Mesendoderm (in vitro differentiated cells): ENCODE data around the gene STK32A.
A peak's percentile ranks its signal among the peaks of the same experiment; 100 is the strongest.

Experiments used
- DNase-seq: peaks from one replicate; pipeline ENCODE4 v3.0.0; 2013
- H2AK5ac ChIP-seq: 2 replicates; pipeline ENCODE4 v1.6.1; 2013; ENCODE audit warnings: low read length, inconsistent platforms
- H2BK120ac ChIP-seq: 2 replicates; pipeline ENCODE4 v1.6.1; 2013; ENCODE audit warnings: low read depth, mild to moderate bottlenecking, low read length, moderate library complexity, mixed read lengths
- H2BK15ac ChIP-seq: replicated peaks from 2 replicates; pipeline ENCODE4 v1.6.1; 2013; ENCODE audit warnings: low read depth, mild to moderate bottlenecking, moderate library complexity
- H2BK5ac ChIP-seq: 2 replicates; pipeline ENCODE4 v1.6.1; 2013; ENCODE audit warnings: low read length, inconsistent platforms
- H3K18ac ChIP-seq: 2 replicates; pipeline ENCODE4 v1.6.1; 2013; ENCODE audit warnings: mild to moderate bottlenecking, low read length, mixed read lengths
- H3K23ac ChIP-seq: one replicate; pipeline ENCODE4 v1.6.1; 2013; ENCODE audit warnings: low read length
- H3K27ac ChIP-seq: 2 replicates; pipeline ENCODE4 v1.5.1; 2013; ENCODE audit warnings: low read depth, mild to moderate bottlenecking, inconsistent platforms, low read length, moderate library complexity
- H3K27me3 ChIP-seq: 2 replicates; pipeline ENCODE4 v1.6.1; 2013; ENCODE audit warnings: low read length, control low read depth, mild to moderate bottlenecking, inconsistent platforms; ENCODE audit not compliant: insufficient read depth, poor library complexity
- H3K36me3 ChIP-seq: 2 replicates; pipeline ENCODE4 v1.6.1; 2013; ENCODE audit warnings: low read length, inconsistent platforms; ENCODE audit not compliant: control insufficient read depth, insufficient read depth
- H3K4ac ChIP-seq: one replicate; pipeline ENCODE4 v1.6.1; 2013; ENCODE audit warnings: low read depth, mild to moderate bottlenecking, low read length, moderate library complexity
- H3K4me1 ChIP-seq: 2 replicates; pipeline ENCODE4 v1.6.1; 2013; ENCODE audit warnings: low read depth, low read length, inconsistent platforms; ENCODE audit not compliant: control insufficient read depth
- H3K4me2 ChIP-seq: 2 replicates; pipeline ENCODE4 v1.6.1; 2013; ENCODE audit warnings: low read length
- H3K4me3 ChIP-seq: 2 replicates; pipeline ENCODE4 v1.5.1; 2013; ENCODE audit warnings: mild to moderate bottlenecking, low read length
- H3K56ac ChIP-seq: one replicate; pipeline ENCODE4 v1.6.1; 2013; ENCODE audit warnings: low read length
- H3K79me1 ChIP-seq: 2 replicates; pipeline ENCODE4 v1.6.1; 2013; ENCODE audit warnings: low read length, inconsistent platforms
- H3K79me2 ChIP-seq: 2 replicates; pipeline ENCODE4 v1.6.1; 2013; ENCODE audit warnings: mild to moderate bottlenecking, low read length; ENCODE audit not compliant: control insufficient read depth, insufficient read depth
- H3K9ac ChIP-seq: 2 replicates; pipeline ENCODE4 v1.6.1; 2013; ENCODE audit warnings: low read length, inconsistent platforms
- H4K5ac ChIP-seq: one replicate; pipeline ENCODE4 v1.6.1; 2013; ENCODE audit warnings: low read length
- H4K8ac ChIP-seq: one replicate; pipeline ENCODE4 v1.6.1; 2013; ENCODE audit warnings: low read depth, mild to moderate bottlenecking, control low read depth, low read length, moderate library complexity
- WGBS: extraction: QIAGEN DNeasy Blood & Tissue Kit; methylation state at CpG from one replicate; pipeline ENCODE4 v1.1.7; 2013; ENCODE audit warnings: low lambda C conversion rate, missing lambda C conversion rate; ENCODE audit not compliant: insufficient coverage; ENCODE audit errors: extremely low coverage; 5-methylcytosine and 5-hydroxymethylcytosine counted together

The STK32A gene

DNA sequence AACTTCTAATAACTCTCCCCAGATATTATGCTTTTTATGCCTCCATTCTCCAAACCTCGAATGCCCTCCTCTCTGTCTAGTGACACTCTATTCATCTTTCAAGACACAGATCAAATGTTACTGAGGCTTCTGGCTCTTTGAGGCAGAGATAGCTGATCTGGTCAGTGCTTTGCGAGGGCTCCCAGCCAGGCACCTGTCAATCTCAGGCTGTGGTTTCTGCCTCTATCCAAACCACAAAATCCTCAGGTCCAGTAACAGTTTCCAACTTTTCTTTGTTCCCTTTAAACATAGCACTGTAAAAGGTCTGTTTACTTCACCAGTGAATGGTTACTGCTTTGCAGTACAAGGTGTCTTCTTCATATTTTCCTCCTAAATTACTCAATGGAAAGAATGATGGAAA lies 11.5 kb upstream of the STK32A start:
- H3K79me2 ChIP-seq = no peaks in the 10 kb centered on the region
- H3K27ac ChIP-seq = no peak overlapping the region
- H3K23ac ChIP-seq = no peak overlapping the region
- no peak overlapping the region for H2AK5ac ChIP-seq
- H3K4ac ChIP-seq = no peak overlapping the region
- H3K27me3 ChIP-seq = no peaks in the 10 kb centered on the region
- no peak overlapping the region for H3K18ac ChIP-seq
- no peak overlapping the region for H3K56ac ChIP-seq
- H2BK5ac ChIP-seq = no peak overlapping the region
- no peak overlapping the region for H4K5ac ChIP-seq
- WGBS = 100% methylated on average over 1 of the region's 2 CpGs
- no peaks in the 10 kb centered on the region for H3K79me1 ChIP-seq
- H3K4me1 ChIP-seq = no peaks in the 10 kb centered on the region
- no peak for DNase-seq
- no peak overlapping the region for H3K4me2 ChIP-seq
- H3K36me3 ChIP-seq = no peaks in the 10 kb centered on the region
- H3K4me3 ChIP-seq = no peak overlapping the region
- no peak overlapping the region for H2BK15ac ChIP-seq
- no peak overlapping the region for H4K8ac ChIP-seq
- H2BK120ac ChIP-seq = no peak overlapping the region
- no peak overlapping the region for H3K9ac ChIP-seq

DNA sequence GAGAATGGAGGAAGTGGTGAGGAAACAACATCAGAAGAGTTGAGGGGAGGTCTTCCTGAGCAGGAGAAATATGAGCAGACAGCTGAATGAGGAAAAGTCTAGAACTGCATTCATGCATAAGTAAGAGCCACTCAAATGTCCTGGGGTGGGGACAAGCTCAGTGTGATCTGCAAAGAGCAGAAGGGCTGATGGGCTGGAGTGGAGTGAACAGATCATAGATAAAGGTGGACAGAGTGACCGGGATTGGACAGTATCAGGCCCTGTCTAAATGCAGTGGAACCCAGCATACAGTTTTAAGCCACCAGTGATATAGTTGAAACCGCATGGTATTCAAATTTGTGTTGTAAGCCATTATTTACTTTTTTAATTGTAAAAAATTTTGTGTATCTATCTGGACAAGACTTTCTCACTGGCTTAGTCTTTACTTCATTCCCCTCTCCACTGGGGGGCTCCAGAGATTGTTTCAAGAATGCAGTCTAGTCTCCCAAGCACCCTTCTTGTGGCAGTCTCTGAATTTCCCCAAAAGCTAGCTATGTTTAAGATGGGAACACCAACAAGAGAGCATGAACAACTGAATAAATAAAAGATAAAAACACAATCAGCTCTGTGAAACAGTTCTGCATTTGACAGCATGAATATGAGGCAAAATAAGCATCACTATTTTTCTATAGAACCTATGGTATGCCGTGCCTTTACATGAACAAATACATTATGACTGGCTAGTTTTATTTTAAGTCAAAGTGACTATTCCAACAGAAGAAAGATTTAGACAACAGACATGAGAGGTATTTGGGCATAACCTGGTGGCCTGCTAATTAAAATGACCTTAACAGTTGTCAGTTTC lies 10.7 kb upstream of the STK32A start:
- DNase-seq = peak; percentile 59
- Histone ChIP-seq H3K79me2 (no peaks in the 10 kb centered on the region), H3K4ac (no peak overlapping the region), H3K56ac (no peak overlapping the region), H3K4me2 (no peak overlapping the region), H2BK15ac (no peak overlapping the region), H3K4me1 (no peaks in the 10 kb centered on the region), H4K5ac (no peak overlapping the region), H2BK5ac (no peak overlapping the region), H3K9ac (no peak overlapping the region), H3K79me1 (no peaks in the 10 kb centered on the region), H2AK5ac (no peak overlapping the region), H3K27ac (no peak overlapping the region), H3K27me3 (peaks cover 2% of the 10 kb centered on the region), H4K8ac (no peak overlapping the region), H3K4me3 (no peak overlapping the region), H2BK120ac (no peak overlapping the region), H3K36me3 (no peaks in the 10 kb centered on the region), H3K23ac (no peak overlapping the region), H3K18ac (no peak overlapping the region)
- WGBS = no CpG with 5 or more reads among the region's 3 CpGs

DNA sequence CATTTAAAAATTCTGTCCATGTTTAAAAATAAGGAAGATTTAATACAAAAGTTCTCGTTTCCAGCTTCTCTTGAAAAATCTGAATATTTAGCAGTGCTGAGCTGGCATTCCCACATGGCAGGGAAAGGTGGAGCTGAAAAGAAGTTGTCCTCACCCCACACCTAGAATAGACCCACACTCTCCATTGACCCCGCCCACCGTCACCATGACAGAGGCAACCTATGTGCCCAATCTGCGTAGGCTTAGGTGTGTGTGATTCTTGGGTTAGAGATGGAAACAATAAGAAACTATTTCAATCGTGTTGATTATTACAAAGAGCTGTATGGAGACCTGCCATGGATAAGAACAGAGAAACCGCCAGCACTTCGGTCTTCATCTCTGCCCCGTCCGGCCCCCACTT lies 8.9 kb upstream of the STK32A start:
- Histone ChIP-seq H3K4me3 (no peak overlapping the region), H3K4me2 (no peak overlapping the region), H2BK15ac (no peak overlapping the region), H3K9ac (no peak overlapping the region), H3K79me2 (no peaks in the 10 kb centered on the region), H3K18ac (no peak overlapping the region), H3K27me3 (peaks cover 2% of the 10 kb centered on the region), H4K5ac (no peak overlapping the region), H2BK5ac (no peak overlapping the region), H2AK5ac (no peak overlapping the region), H3K27ac (no peak overlapping the region), H3K4ac (no peak overlapping the region), H3K56ac (peak overlapping the region; percentile 31), H3K79me1 (no peaks in the 10 kb centered on the region), H3K23ac (no peak overlapping the region), H4K8ac (no peak overlapping the region), H3K36me3 (no peaks in the 10 kb centered on the region), H2BK120ac (no peak overlapping the region), H3K4me1 (no peaks in the 10 kb centered on the region)
- WGBS = no CpG with 5 or more reads among the region's 9 CpGs
- no peak for DNase-seq

DNA sequence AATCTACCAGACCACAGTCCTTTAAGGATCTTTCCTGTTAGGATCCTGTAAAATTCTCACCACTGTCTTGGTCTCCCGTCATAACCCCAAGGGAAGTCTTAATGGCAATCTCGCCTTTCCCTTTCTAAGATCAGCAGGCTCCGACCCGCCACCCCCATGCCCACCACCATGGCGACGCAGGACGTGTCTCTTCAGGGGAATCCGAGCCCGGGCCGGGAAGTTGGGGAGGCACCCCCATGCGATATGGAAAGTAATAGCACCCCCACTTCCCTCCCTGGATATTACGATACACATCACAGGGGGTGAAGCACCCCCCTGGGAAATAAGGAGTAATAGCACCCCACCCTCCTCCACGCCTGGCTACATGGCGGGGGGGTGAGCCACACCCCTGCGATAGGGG lies 8.3 kb upstream of the STK32A start:
- no peak overlapping the region for H2BK5ac ChIP-seq
- H2BK15ac ChIP-seq = no peak overlapping the region
- H3K23ac ChIP-seq = no peak overlapping the region
- H3K4ac ChIP-seq = no peak overlapping the region
- H2BK120ac ChIP-seq = no peak overlapping the region
- no peaks in the 10 kb centered on the region for H3K79me2 ChIP-seq
- no peak overlapping the region for H3K56ac ChIP-seq
- no peak overlapping the region for H2AK5ac ChIP-seq
- H3K27me3 ChIP-seq = peaks cover 2% of the 10 kb centered on the region
- no peaks in the 10 kb centered on the region for H3K36me3 ChIP-seq
- no peak overlapping the region for H3K4me3 ChIP-seq
- H3K27ac ChIP-seq = no peak overlapping the region
- H3K79me1 ChIP-seq = no peaks in the 10 kb centered on the region
- no peaks in the 10 kb centered on the region for H3K4me1 ChIP-seq
- no peak overlapping the region for H3K9ac ChIP-seq
- H3K4me2 ChIP-seq = no peak overlapping the region
- H4K8ac ChIP-seq = no peak overlapping the region
- no peak for DNase-seq
- WGBS = no CpG with 5 or more reads among the region's 15 CpGs
- no peak overlapping the region for H3K18ac ChIP-seq
- no peak overlapping the region for H4K5ac ChIP-seq

DNA sequence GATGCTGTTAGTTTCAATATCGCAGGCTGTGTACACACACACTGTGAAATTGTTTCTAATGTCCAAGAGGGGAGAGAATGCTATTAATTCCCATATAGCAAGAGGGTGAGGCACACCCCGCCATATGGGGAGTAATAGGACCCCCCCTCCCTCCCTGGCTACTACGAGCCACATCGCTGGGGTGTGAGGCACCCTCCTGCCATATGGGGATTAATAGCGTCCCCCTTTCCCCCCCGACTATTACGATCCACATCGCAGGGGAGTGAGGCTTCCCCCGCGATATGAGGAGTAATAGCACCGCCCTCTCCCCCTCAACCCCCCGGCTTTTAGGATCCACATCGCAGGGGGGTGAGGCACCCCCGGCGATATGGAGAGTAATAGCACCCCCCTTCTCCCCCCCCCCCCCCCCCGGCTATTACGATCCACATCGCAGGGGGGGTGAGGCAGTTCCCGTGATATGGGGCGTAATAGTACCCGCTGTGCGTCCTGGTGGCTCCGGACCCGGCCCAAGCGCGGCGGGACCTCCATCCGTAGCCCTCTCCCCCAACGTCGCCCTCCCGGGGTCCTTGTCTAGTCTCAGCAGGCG lies 494 bp upstream of the STK32A start:
- no peaks in the 10 kb centered on the region for H3K4me1 ChIP-seq

More for the DNA sequence above, 494 bp upstream of the STK32A start:
- Histone ChIP-seq H3K79me1 (no peaks in the 10 kb centered on the region), H3K9ac (peak overlapping the region; percentile 59), H3K4me2 (peak overlapping the region; percentile 45), H2AK5ac (no peak overlapping the region), H3K27me3 (peaks cover 3% of the 10 kb centered on the region), H3K56ac (peak overlapping the region; percentile 77), H3K23ac (no peak overlapping the region), H3K27ac (no peak overlapping the region), H2BK120ac (no peak overlapping the region), H2BK15ac (no peak overlapping the region), H3K4ac (no peak overlapping the region), H2BK5ac (no peak overlapping the region), H3K36me3 (no peaks in the 10 kb centered on the region), H3K79me2 (no peaks in the 10 kb centered on the region), H3K4me3 (peak overlapping the region; percentile 29), H3K18ac (peak overlapping the region; percentile 56), H4K5ac (no peak overlapping the region), H4K8ac (no peak overlapping the region)
- no peak for DNase-seq
- WGBS = no CpG with 5 or more reads among the region's 32 CpGs
